SKM-1 (cell line): ENCODE data around the gene BTBD16.

ENCODE experiments used
- DNase-seq: peaks from one replicate; lab custom pipeline; 2025; ENCODE audit not compliant: unreplicated experiment; lab: John Stamatoyannopoulos, UW

Gene BTBD16

DNA sequence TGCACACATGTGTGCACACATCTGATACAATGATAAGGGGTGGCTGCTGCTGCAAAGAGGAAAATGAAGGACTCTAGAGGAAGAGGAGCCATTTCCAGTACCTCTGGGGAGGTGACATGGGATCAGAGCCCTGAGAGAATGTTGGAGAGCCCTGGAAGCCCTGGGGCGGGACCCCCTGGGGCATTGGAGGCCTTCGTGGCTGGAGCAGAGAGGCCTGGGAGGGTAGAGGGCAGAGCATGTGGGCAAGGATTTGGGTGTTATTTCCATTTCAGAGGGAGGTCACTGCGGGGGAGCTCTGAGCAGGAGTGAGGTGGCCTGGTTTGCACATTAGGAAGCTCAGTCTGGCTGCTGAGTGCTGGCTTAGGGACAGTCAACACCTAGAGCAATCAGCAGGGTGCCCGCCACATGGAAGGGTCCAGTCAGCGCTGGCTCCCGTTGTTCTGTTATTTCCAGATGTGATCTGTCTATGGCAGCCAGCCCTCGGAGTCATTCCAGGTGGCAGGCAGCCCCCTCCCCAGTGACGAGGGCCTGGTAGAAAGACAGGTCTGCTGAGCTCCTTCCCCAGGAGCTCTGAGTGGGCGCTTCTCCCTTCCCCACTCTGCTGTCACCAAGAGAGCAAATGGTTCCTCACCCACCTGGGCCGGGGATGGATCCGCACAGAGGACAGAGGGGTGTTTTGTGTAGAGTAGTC, 24.1 kb upstream of the BTBD16 start:
- DNase-seq: no peak

DNA sequence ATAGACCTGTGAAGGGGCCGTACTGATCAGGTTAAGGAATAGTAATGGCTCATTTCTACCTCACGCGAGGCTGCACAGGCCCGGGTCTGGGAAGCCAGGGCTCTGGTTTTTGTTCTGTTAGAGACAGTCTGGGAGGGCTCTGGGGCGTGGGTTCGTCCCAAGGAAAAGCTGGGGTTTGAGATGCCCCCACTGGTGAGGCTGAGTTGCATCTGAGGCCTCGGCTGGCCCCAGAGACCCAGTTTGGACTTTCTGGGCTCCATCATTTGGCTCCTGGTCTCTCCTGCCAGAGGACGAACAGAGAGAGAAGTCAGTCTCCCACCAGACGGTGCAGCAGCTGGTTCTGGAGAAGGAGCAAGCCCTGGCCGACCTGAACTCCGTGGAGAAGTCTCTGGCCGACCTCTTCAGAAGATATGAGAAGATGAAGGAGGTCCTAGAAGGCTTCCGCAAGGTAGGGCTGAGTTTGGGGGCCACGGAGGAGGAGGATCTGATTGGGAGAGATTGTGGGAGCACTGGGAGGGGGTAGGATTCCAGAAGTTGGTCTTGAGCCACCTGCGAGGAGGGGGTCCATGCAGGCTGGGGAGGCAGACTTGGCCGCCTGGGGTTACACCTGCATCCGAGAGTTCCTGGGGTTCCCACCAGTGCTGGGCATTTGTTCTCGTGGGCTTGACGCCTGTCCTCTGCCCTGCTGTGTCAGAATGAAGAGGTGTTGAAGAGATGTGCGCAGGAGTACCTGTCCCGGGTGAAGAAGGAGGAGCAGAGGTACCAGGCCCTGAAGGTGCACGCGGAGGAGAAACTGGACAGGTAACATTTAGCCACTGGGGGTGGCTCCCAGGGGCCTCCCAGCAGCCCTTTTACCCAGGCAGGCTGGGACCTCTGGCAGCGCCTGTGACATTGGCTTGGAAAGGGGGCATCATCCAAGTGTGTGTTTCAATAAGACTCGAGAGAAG, 22.5 kb upstream of the BTBD16 start:
- no peak for DNase-seq

DNA sequence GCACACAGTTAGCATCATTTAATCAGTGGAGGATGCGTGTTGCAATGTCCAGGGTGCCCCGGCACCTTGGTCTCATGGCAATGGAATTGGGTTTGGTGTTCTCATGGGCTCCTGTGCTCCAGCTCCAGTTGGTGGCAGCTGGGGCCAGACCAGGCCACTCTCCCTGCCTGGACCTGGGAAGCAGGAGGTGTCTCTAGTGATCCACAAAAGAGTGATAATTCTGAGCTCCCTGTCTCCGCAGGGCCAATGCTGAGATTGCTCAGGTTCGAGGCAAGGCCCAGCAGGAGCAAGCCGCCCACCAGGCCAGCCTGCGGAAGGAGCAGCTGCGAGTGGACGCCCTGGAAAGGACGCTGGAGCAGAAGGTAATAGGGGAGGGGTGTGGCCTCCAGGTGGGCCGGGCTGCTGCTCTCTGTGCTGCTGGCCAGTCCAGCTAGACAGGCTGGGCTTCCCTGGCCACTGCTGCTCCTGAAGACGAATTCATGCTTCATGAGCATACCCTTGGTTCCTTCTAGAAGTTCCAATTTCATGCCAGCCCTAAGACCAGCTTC, 21.7 kb upstream of the BTBD16 start:
- DNase-seq: no peak

DNA sequence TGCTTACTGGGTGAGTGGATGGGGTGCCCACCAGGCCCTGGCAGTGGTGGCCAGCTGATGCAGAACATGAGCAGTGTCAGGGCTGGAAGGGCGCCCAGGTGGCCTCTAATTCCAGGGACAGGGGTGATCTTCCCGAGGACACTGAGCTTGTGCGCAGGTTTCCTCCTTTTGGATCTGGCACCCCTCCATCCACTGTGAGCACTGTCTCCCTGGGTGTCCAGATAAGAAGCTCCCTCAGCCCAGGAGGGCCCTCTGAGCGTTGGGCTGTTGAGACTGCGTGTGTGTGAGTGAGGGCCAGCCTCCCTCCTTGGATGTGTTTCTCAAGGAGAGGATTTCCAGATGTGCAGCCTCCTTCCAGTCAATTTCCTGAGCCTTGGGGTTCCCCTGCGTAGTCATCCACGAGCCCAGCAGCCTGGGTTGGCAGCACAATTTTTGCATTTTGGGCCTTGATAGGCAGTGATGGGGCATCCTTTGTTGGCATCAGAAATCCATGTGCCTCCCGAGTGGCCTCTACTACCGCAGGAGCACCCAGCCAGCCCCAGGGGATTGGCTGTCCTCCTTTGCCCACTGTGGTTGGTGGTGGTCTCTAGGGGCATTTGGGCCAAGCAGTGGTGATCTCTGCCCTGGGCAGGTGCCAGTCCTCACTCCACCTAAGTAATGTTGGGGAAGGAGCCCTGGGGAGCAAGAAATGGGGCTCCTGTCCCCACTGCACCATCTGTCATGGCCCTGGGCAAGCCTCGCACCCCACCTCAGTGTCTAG, 20.9 kb upstream of the BTBD16 start:
- no peak for DNase-seq

DNA sequence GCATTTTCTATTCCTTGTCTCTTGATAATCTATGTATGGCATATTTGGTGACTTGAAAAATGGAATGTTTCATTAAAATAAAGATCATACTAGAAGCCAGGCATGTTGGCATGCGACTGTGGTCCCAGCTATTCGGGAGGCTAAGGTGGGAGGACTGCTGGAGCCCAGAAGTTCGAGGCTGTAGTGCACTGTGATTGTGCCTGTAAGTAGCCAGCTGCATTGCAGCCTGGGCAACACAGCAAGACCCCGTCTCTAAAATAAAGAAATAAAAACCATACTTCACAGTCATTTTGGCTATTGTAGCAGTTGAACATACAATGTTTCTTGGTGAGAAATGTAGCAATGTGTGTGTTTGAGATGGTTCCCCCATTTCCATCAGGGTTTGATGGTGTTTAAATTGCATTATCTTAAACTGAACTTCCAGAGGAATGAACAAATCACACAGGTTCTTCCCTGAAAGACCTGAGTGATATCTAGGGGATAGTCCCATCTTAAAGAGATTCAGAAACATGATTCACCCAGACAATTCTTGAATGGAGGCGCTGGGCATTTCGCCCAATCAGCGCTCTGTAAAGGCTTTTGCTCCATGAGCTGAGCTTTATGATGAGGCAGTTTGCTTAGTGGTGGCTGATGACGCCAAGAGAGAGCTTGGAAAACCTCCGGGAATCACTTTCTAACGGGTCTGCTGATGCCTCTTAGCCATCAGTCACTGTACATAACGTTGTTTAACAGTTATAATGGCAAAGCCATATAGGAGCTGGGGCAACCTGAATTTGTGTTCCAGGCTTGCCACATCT, 19.4 kb upstream of the BTBD16 start:
- DNase-seq: no peak

DNA sequence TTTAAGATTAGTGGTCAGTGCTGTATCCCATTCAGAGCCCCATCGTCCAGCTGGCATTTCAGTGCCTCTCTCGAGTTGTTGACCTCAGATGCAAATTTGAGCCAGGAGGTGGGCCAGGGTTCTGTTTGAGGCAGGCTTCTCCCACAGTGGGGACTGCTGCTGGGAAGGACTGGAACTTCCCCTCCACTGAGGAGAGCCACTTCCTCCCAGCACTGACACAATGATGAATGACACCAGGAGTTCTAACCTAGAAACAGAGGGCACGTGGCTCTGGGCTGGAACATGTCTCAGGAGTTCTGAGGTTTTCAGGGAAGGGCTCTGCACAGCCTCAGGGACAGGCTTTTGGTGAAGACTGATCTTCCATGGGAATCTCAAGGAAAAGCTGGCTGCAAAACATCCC, 18.3 kb upstream of the BTBD16 start:
- no peak for DNase-seq

DNA sequence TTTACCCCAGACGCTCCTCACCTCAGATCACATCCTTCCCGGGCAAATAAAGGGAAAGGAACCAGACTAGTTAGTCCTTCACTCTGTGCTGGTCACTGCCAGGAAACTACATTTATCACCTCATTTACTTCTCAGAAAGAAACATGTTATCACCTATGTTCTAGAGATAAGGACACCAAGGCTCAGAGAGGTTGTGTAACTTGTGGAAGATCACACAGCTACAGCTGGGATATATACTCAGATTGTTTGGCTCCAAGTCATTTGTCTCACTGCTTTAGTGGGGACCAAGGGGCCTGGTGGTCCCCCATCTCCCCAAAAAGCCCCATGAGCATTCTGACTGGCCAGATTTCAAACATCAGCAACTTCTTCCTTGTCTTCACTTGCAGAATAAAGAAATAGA, 17.5 kb upstream of the BTBD16 start:
- DNase-seq: no peak

DNA sequence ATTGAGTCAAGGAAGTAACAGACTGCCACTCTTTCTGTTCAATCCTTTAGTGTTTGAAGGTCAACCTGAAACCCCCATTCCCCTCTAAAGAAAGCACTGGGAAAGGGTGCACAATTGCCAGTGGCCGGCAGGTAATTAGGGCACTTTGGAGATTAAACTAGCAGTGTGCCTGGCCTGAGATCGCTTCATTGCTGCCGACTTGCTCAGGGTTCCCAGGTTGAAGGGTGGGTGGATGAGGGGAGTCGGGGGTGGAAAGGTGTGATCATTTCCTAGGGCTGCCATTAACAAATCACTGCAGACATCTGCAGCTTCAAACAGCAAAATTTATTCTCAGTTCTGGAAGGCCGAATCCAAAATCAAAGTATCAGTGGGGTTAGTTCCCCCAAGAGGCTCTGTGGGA, 16.3 kb upstream of the BTBD16 start:
- DNase-seq: no peak

DNA sequence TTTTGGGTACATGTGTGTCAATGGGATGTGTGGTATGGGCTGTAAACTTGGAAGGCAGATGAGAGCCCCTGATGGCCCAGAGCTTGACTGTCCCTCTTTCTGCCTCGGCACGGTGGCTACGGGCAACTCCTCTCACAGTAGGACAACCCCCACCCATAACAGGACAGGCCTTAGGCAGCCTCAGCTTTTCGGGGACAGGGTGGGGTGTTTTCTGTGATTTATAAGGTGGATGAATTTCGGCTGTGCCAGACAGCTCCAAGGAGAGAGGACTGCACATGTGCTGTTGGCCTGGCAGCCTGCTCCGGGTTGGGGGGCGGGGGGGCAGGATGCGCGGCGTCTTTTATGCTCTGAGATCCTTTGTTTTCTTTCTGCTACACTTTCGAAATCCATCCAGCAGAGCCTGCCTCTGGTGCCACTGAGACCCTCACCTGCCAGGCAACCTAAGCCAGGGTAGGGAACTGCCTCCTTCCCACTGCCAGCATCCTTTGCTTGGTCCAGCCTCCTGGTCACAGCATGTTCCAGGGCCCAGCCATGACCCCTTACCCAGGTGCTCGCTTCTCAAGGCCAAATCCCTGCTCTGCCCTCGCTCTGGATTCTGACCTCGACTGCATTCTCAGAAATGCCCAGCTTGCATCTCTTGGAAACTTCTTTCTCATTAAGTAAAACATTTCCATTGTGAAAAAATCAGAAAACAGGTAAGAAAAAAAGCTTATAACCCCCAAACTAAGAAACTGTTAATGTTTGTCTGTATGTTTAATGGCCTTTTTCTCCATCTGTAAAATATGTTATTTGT, 15.4 kb upstream of the BTBD16 start:
- no peak for DNase-seq

DNA sequence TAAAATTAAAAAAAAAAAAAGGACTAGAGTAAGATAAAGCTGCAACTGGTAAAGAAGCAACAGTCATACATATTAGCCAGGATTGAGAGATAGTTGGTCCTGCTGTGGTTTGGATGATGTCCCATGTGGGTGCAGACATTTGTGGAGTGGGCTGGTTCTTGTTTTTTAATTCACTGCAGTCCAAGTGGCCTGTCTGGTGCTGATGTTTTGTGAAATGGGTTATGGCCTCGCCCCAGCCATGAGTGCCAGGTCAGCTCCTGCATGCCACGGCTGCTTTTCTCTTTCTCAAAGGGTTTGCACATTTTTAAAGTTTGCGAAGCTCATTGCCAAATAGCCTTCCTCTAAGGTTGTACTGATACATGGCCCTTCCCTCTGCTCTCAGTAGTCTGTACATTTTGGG, 14.1 kb upstream of the BTBD16 start:
- DNase-seq: no peak

DNA sequence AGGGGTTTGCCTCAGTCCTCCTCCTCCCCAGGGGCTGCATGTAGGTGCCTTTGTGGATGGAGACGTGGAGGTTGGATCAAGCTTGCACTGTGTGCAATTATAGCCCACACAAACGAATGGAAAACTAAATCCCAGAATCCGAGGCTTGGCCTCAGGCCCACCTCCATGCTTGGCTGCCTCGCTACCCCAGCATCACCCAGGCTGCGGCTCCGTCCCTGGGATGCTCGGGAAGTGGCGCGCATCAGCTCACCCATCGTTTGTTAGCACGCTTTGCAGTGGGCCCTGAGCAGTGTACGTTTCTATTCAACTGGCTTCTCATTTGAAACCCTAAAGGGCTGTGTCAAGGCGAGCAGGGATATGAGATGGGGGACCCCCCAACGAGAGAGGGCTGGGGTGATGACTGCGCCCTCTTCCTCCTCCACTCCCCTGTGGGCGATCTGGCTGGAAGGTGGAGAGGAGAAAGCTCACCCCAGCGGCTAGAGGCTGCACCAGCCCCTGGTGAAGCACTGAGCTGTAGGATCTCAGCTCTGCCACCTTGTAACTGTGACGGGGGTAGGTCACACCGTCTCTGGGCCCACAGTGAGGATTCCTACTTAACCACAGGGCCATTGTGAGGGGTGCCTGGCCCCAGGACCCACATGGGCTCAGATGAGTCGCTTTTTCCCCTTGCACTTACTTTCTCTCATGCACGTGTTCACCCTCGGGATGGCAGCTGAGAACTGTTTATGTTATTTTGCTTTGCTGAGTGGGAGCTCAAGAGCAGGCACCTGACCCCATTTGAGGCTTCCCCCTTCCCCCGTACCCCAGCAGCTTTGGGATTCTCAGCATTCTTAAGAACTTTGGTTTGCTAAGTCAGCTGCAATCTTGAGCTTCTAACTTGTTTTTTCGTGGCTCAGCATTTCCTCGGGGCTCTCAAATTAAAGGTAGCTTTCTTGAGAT, 12.7 kb upstream of the BTBD16 start:
- no peak for DNase-seq

DNA sequence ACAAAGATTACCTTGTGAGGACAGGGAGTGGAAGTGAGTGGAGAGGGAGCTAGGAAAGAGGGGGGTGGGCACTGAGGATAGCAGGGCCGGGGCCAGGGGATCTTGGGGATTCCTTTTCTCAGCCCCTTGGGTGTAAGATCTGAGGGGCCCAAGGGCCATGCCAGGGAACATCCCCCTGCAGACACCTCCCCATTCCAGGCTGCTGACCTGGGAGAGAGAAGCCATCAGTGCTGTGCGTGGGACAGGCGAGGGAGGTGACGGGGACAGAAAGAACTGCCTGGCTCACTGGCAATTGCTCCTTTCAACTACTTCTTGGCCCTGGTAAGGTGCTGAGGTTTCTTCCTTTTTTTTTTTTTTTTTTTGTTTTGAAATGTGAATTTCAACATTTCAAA, 12.0 kb upstream of the BTBD16 start:
- DNase-seq: no peak

DNA sequence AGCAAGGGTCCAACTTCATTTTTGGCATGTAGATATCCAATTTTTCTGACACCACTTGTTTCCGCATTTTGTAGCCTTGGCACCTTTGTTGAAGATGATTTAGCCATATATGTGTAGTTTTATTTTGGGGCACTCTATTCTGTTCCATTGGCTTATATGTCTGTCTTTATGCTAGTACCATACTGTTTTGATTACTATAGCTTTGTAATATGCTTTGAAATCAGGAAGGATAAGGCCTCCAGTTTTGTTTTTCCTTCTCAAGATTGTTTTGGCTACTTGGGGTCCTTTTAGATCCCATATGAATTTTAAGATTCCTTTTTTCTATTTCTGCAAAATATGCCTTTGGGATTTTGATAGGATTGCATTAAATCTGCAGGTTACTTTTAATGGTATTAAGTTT, 9.5 kb upstream of the BTBD16 start:
- DNase-seq: no peak

DNA sequence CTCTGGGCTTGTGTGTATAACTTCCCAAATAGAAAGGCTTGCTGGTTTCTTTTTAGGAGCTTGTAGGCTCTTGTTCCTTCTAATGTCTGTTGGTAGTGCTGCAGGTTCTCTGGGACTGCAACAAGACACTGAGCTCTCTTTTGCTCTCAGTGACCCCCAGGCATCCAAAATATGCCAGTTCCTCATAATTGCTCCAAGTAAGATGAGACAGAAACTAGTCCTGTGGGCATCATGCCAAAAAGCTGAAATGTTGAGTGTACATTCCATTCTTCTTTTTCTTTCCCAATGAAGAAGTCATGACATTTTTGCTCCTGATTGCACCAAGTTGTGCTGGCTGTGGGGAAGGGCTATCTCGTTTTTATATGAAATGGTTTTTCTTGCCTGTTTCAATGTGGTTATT, 7.1 kb upstream of the BTBD16 start:
- DNase-seq: no peak

DNA sequence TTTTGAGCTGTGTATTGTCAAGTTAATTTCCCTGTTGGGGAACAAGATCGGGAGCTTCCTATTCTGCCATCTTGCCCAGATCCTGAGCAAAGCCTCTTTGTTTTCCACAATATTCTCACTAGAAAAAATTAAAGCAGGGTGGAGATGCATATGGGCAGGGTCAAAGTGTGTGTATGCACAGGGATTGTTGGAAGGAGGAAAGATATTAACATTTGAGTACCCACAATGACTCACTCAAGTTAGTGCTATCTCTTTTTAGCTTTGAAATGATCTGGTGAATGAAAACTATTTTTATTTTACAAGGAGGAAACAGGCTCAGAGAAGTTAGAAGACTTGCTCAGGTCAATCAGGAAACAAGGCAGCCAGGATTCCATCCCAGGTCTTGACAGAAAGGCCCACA, 6.7 kb upstream of the BTBD16 start:
- DNase-seq: no peak

DNA sequence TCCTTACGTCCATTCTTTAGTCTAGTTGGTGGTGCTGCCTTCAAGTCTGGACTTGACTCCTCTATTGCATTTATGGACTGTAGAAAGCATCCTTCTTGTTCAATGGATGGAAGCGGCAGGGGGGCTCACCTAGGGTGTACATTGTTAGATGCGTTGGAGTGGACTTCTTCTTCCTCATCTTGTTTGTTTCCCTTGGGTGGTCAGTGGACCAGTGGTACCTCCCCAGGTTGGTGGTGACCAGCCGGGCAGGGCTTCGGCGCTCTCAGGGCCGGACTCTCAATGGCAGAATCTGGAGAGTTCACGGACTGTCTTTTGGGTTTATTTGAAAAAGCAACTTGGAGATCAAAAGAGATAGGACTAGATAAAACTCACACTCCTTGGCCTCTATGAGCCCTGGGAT, 6.2 kb upstream of the BTBD16 start:
- no peak for DNase-seq

DNA sequence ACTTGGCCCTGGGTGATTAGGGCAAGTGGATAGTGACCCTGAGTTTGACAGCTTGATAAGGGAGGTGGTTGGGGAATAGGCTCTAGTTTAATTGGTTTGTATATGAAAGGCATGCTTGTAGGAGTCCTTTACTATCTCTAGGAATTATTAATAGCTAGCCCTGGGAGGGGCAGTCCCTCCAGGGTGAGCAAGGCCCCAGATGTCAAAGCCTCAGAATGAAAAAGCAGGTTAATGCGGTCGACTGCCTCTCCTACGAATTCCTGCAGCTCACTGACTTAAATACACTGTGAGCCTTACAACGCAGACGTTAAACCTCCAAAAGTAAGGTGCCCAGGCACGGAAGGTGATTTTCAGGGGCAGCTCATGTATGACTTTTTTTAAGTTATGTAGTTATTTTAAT, 5.2 kb upstream of the BTBD16 start:
- no peak for DNase-seq

DNA sequence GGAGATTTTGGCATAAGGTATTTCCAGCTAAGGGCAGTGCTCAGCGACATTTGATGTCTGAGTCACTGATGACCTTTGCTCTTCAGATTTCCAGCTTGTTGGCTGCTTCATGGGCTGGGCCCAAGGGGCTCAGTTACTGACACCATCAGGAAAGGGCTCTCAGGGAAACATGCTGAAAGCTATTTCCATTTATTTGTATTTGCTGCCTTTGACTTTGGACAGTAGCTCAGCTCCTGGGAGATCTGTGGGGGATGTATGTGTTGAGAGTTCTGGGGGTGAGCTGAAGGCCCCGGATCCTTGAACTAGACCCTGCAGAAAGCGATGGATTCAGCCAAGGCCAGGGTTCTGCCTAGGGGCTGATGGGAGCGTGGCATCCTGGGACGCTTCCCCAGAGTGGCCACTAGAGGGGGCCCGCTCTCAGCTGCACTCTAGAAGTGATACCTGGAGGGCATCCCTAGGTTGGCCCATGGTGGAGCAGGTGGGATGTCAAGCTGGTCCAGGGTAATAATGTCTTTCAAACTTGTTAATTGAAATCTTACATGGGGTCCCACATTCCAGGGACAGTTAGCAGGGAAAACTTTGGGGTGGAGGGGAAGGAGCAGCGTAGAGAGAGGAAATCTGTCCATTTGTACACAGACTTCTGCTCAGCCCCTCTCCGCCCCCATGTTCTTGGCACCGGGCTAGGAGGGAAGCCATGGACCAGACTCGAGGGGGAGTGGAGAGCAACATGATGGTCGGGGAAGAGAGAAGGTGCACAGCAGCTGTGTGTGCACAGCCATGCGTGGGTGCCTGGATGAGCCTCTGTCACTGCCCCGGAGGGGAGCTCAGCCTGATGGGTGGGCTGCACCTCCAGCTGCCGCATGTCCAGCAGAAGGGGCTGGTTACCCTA, 3.0 kb upstream of the BTBD16 start:
- no peak for DNase-seq
